SK-N-SH (cell line): ENCODE measurements around the gene NSMCE1. TPM values are rescaled to one million over a fixed set of nuclear protein-coding genes. Genes with fewer than 3 reads are reported as not detected.
"Not testable (repeated sequence)": the region's sequence is repeated elsewhere in the genome, so short reads cannot be mapped to it uniquely, and the experiment has no call there.

ENCODE experiments used
- CTCF ChIA-PET: fragments of 300-600, 350-600 bp; formaldehyde crosslinking; extraction: SDS; loops from one replicate; lab custom pipeline; 2021; lab: Yijun Ruan, JAX
- POLR2A ChIA-PET: fragments of 350-600 bp; sonication (Branson Sonifier 250); formaldehyde crosslinking; extraction: SDS; loops from one replicate; lab custom pipeline; 2020; ENCODE audit warnings: antibody characterized with exemption, inconsistent platforms; lab: Yijun Ruan, JAX
- DNase-seq: peaks from one replicate; pipeline ENCODE4 v3.0.0; 2012
- H2AFZ ChIP-seq: fragments of 200-600 bp; sonication (generic); 2 replicates; pipeline ENCODE4 v1.8.1; 2016; ENCODE audit warnings: antibody characterized with exemption, mild to moderate bottlenecking, low read depth
- H3F3A ChIP-seq: fragments of 200-600 bp; sonication (generic); replicated peaks from 2 replicates; pipeline ENCODE3; 2016; ENCODE audit warnings: antibody characterized with exemption, mild to moderate bottlenecking; ENCODE audit not compliant: insufficient read depth
- H3K27ac ChIP-seq, 2 experiments: fragments of 200-500 bp in 1 of 2; fragments of 200-600 bp in 1 of 2; sonication (Bioruptor generic) in 1 of 2; sonication (generic), shearing (Covaris generic) in 1 of 2; 2 replicates each; pipeline versions ENCODE4 v1.5.1 to v1.6.1; 2014 to 2016; ENCODE audit warnings: low read depth in 2 of 2, inconsistent platforms in 1 of 2, low read length in 1 of 2, mild to moderate bottlenecking in 1 of 2, mixed read lengths in 1 of 2
- H3K27me3 ChIP-seq: fragments of 200-600 bp; sonication (generic), shearing (Covaris generic); 2 replicates; pipeline ENCODE4 v1.6.1; 2016; ENCODE audit warnings: mixed run types; ENCODE audit not compliant: insufficient read depth
- H3K36me3 ChIP-seq, 2 experiments: fragments of 200-500 bp in 1 of 2; fragments of 200-600 bp in 1 of 2; sonication (Bioruptor generic) in 1 of 2; sonication (generic) in 1 of 2; replicated peaks in 1 of 2; 2 replicates each; pipeline versions ENCODE3 to v1.5.1; 2014 to 2016; ENCODE audit warnings: low read length in 1 of 2, mild to moderate bottlenecking in 1 of 2; ENCODE audit not compliant: insufficient read depth in 2 of 2, control insufficient read depth in 1 of 2
- H3K4me1 ChIP-seq, 2 experiments: fragments of 200-500 bp in 1 of 2; fragments of 200-600 bp in 1 of 2; sonication (Bioruptor generic) in 1 of 2; sonication (generic), shearing (Covaris generic) in 1 of 2; 2 replicates each; pipeline versions ENCODE4 v1.5.1 to v1.6.1; 2014 to 2016; ENCODE audit warnings: low read depth in 1 of 2, low read length in 1 of 2, mixed run types in 1 of 2; ENCODE audit not compliant: insufficient read depth in 2 of 2, control insufficient read depth in 1 of 2
- H3K4me2 ChIP-seq: fragments of 200-600 bp; sonication (generic), shearing (Covaris generic); 2 replicates; pipeline ENCODE4 v1.6.1; 2017; ENCODE audit warnings: mixed run types
- H3K4me3 ChIP-seq, 2 experiments: fragments of 200-500 bp in 1 of 2; fragments of 200-600 bp in 1 of 2; sonication (Bioruptor generic) in 1 of 2; sonication (generic), shearing (Covaris generic) in 1 of 2; 2 replicates each; pipeline versions ENCODE4 v1.5.1 to v1.8.1; 2014 to 2016; ENCODE audit warnings: low read depth in 2 of 2, inconsistent platforms in 1 of 2, low read length in 1 of 2, mild to moderate bottlenecking in 1 of 2, mixed read lengths in 1 of 2, moderate library complexity in 1 of 2
- H3K79me2 ChIP-seq: fragments of 200-600 bp; sonication (generic); 2 replicates; pipeline ENCODE4 v1.8.1; 2017; ENCODE audit warnings: mild to moderate bottlenecking; ENCODE audit not compliant: insufficient read depth
- H3K9ac ChIP-seq: fragments of 200-600 bp; sonication (generic); 2 replicates; pipeline ENCODE4 v1.6.1; 2017; ENCODE audit warnings: mixed run types
- H3K9me2 ChIP-seq: fragments of 200-600 bp; sonication (generic); 2 replicates; pipeline ENCODE4 v1.6.1; 2017; ENCODE audit warnings: mixed run types
- H3K9me3 ChIP-seq: fragments of 200-600 bp; sonication (generic); 2 replicates; pipeline ENCODE4 v1.6.1; 2017; ENCODE audit warnings: mixed run types, mild to moderate bottlenecking, moderate library complexity
- H4K20me1 ChIP-seq: fragments of 200-600 bp; sonication (generic); 2 replicates; pipeline ENCODE4 v1.6.1; 2017; ENCODE audit warnings: mild to moderate bottlenecking, mixed run types; ENCODE audit not compliant: insufficient read depth
- CHD2 ChIP-seq: fragments of 150-350 bp; IDR thresholded peaks from 2 replicates; pipeline ENCODE4 v1.6.1; 2018; ENCODE audit warnings: low read length; ENCODE audit not compliant: partially characterized antibody
- ELF1 ChIP-seq: IDR thresholded peaks from 2 replicates; pipeline ENCODE4 v1.4.0; 2012
- FOSL2 ChIP-seq: IDR thresholded peaks from 2 replicates; pipeline ENCODE4 v1.4.0; 2012; ENCODE audit warnings: low read depth, mild to moderate bottlenecking, moderate library complexity, borderline replicate concordance
- FOXJ3 ChIP-seq: sonication (generic); formaldehyde crosslinking; IDR thresholded peaks from 2 replicates; pipeline ENCODE4 v1.5.1; 2020; ENCODE audit warnings: mild to moderate bottlenecking, missing genetic modification reagents
- MXI1 ChIP-seq: IDR thresholded peaks from 2 replicates; pipeline ENCODE4 v1.6.1; 2012; ENCODE audit warnings: mild to moderate bottlenecking, low read depth, low read length, improper control_type of control experiment
- POLR2AphosphoS5 ChIP-seq: IDR thresholded peaks from 2 replicates; pipeline ENCODE4 v1.6.1; 2012; ENCODE audit warnings: low read depth, low read length
- RAD21 ChIP-seq: IDR thresholded peaks from 2 replicates; pipeline ENCODE4 v1.6.1; 2012; ENCODE audit warnings: mild to moderate bottlenecking, low read length
- REST ChIP-seq: IDR thresholded peaks from 2 replicates; pipeline ENCODE4 v1.6.1; 2012; ENCODE audit warnings: mild to moderate bottlenecking, low read depth, low read length, moderate library complexity
- SMC3 ChIP-seq: IDR thresholded peaks from 2 replicates; pipeline ENCODE4 v1.6.1; 2012; ENCODE audit warnings: low read depth, low read length, improper control_type of control experiment
- WGBS: methylation state at CpG from one replicate; pipeline ENCODE4 v1.1.6; 2017; ENCODE audit warnings: low lambda C conversion rate; 5-methylcytosine and 5-hydroxymethylcytosine counted together
- polyA plus RNA-seq, 3 experiments: library from polyadenylated mRNA; depleted of rRNA; stranded (reverse); fragments of >200 nt; gene quantifications; 2 replicates each; pipeline ENCODE4 v1.2.3, GENCODE V29; 2012

NSMCE1 gene
- polyA plus RNA-seq, 1 of the 3 experiments (the other 2 are of a cell fraction) = 39.8 TPM

- H3K4me1 ChIP-seq, CTCF ChIA-PET, H3K9me2 ChIP-seq, H3K27ac ChIP-seq, H3K4me2 ChIP-seq, H3K27me3 ChIP-seq, H3K4me3 ChIP-seq, DNase-seq, H3F3A ChIP-seq, H4K20me1 ChIP-seq, H3K79me2 ChIP-seq, H2AFZ ChIP-seq, H3K36me3 ChIP-seq, H3K9me3 ChIP-seq, POLR2A ChIA-PET, H3K9ac ChIP-seq: not testable (repeated sequence)
- 94% methylated on average over 7 of the region's 7 CpGs for WGBS
These were observed 4.1 kb upstream of the NSMCE1 start for GRCh38 chr16:27272697-27273096.

GRCh38 chr16:27272076-27272475, 3.5 kb upstream of the NSMCE1 start:
- Histone ChIP-seq H3K79me2 (peaks cover 10% of the 10 kb centered on the region; the same call in 1 of the 2 replicates), H3K27ac (no peak overlapping the region), H3K4me3 (no peak overlapping the region), H3K9ac (no peak overlapping the region), H3K4me2 (no peak overlapping the region), H3K27me3 (no peaks in the 10 kb centered on the region), H3K36me3 (no peaks in the 10 kb centered on the region), H4K20me1 (no peaks in the 10 kb centered on the region), H3K4me1 (peaks cover 4 to 5% of the 10 kb centered on the region in 2 experiments; a peak in 2 of 4 replicates), H3F3A (peaks cover 7% of the 10 kb centered on the region), H2AFZ (no peak overlapping the region), H3K9me3 (no peaks in the 10 kb centered on the region), H3K9me2 (no peaks in the 10 kb centered on the region)
- no peak for DNase-seq
- 91% methylated on average over 4 of the region's 4 CpGs for WGBS
- TF ChIP-seq FOXJ3 (CRISPR knock-in tag) = no peak
- no peak for TF ChIP-seq ELF1
- no peak for TF ChIP-seq CHD2
- TF ChIP-seq MXI1 = no peak
- no peak for TF ChIP-seq FOSL2
- TF ChIP-seq REST = no peak
- no peak for TF ChIP-seq RAD21
- TF ChIP-seq SMC3 = no peak
- CTCF ChIA-PET = interaction anchor here (0.6 to 2.5 kb wide), 3 partner anchors 37 to 804 kb away, joined by 3 to 10 read pairs (median 3); no protein-coding TSS in a partner anchor
- POLR2A ChIA-PET = no interaction called here

- Histone ChIP-seq H3K9me2 (no peaks in the 10 kb centered on the region), H3K36me3 (no peaks in the 10 kb centered on the region), H4K20me1 (no peaks in the 10 kb centered on the region), H3F3A (peaks cover 7% of the 10 kb centered on the region), H2AFZ (no peak overlapping the region), H3K27ac (no peak overlapping the region), H3K4me2 (no peak overlapping the region), H3K27me3 (no peaks in the 10 kb centered on the region), H3K9me3 (no peaks in the 10 kb centered on the region), H3K79me2 (peaks cover 10% of the 10 kb centered on the region; the same call in 1 of the 2 replicates), H3K4me1 (peaks cover 4 to 5% of the 10 kb centered on the region in 2 experiments; a peak in 2 of 4 replicates), H3K9ac (no peak overlapping the region), H3K4me3 (no peak overlapping the region)
- POLR2A ChIA-PET = no interaction called here
- 91% methylated on average over 4 of the region's 4 CpGs for WGBS
- no peak for DNase-seq
- CTCF ChIA-PET = interaction anchor here (2.5 kb wide), 1 partner anchor 36 kb away, joined by 10 read pairs; no protein-coding TSS in a partner anchor
- no peak for TF ChIP-seq POLR2AphosphoS5
These were observed 1.8 kb upstream of the NSMCE1 start for GRCh38 chr16:27270349-27270748.
